Motor neuron (in vitro differentiated cells): ENCODE measurements around the gene VPS26A. TPM values are rescaled to one million over a fixed set of nuclear protein-coding genes. Genes with fewer than 3 reads are reported as not detected.
A peak's percentile ranks its signal among the peaks of the same experiment; 100 is the strongest.
"Not testable (repeated sequence)": the region's sequence is repeated elsewhere in the genome, so short reads cannot be mapped to it uniquely, and the experiment has no call there.

Experiments used
- ATAC-seq, 8 experiments: fragments of 200-7000 bp; cut with Tn5 transposase; replicated peaks in 6 of 8; 2 replicates each; pipeline ENCODE4 v1.8.0; 2021; ENCODE audit warnings: mild to moderate bottlenecking in 8 of 8, moderate library complexity in 8 of 8
- H3K27ac ChIP-seq, 2 donors: fragments of 250-450 bp; sonication (Bioruptor Pico); 2 replicates each; pipeline ENCODE4 v1.9.0; 2021; ENCODE audit warnings: antibody characterized with exemption in 2 of 2, mild to moderate bottlenecking in 2 of 2, moderate library complexity in 1 of 2
- H3K4me1 ChIP-seq, 2 donors: fragments of 250-450 bp; sonication (Bioruptor Pico); replicated peaks in 1 of 2; 2 replicates each; pipeline ENCODE4 v1.6.1; 2021; ENCODE audit warnings: antibody characterized with exemption in 2 of 2, mild to moderate bottlenecking in 2 of 2, moderate library complexity in 1 of 2
- H3K4me3 ChIP-seq, 5 donors: fragments of 250-450 bp; sonication (Bioruptor Pico); 2 replicates each; pipeline ENCODE4 v1.9.0; 2021; ENCODE audit warnings: antibody characterized with exemption in 5 of 5, mild to moderate bottlenecking in 5 of 5, moderate library complexity in 4 of 5
- WGBS, 10 experiments: fragments of 450-650 bp; shearing (Covaris generic); methylation state at CpG; one replicate each; pipeline ENCODE4 v1.0.0; 2022; 5-methylcytosine and 5-hydroxymethylcytosine counted together
- in situ Hi-C, 9 experiments: fragments of 400-800 bp; cut with MboI; loops; one replicate each; pipeline ENCODE4 v1.15.0; 2021; ENCODE audit warnings: low sequenced_read_pairs in 9 of 9, low pct_unique_long_range_greater_than_20kb in 2 of 9; ENCODE audit not compliant: unreplicated experiment in 9 of 9
- total RNA-seq, 8 experiments: library from RNA; unstranded; fragments of 300-600 nt; gene quantifications; 2 replicates each; pipeline versions ENCODE4 v1.2.3 to v1.2.4, GENCODE V29; 2022

VPS26A gene
- total RNA-seq, 8 experiments from 2014 or later, result 20.1 to 59.9 (median 35.1) TPM

GRCh38 chr10:69119896-69120295 is 4.1 kb upstream of the VPS26A start:
- WGBS, 10 experiments, result 0 to 87% (median 42%) methylated on average over 1 of the region's 1 CpG; no CpG with 5 or more reads in 2 of the 10 experiments
- peaks cover 5 to 6% of the 10 kb centered on the region in 2 donors for H3K4me1 ChIP-seq
- no peak for ATAC-seq
- in situ Hi-C loops, result loop anchor here in 1 of 9 experiments (25.0 kb wide), 1 partner anchor 108 kb away; no protein-coding TSS in a partner anchor
- H3K4me3 ChIP-seq, result no peak overlapping the region
- no peak overlapping the region for H3K27ac ChIP-seq

GRCh38 chr10:69123306-69123746 is 652 bp upstream of the VPS26A start:
- in situ Hi-C loops, result loop anchor here in 1 of 9 experiments (25.0 kb wide), 1 partner anchor 111 kb away; no protein-coding TSS in a partner anchor
- H3K4me3 ChIP-seq, result peak overlapping the region; percentile 59 to 96 (median 71)
- peaks cover 9 to 12% of the 10 kb centered on the region in 2 donors for H3K4me1 ChIP-seq
- H3K27ac ChIP-seq, result peak overlapping the region; percentile 70 to 88
- ATAC-seq, result peak; percentile 36 to 73 (median 56)
- 0 to 10% (median 1%) methylated on average over 1 to 12 of the region's 16 CpGs; no CpG with 5 or more reads in 2 of the 10 experiments for WGBS, 10 experiments

GRCh38 chr10:69124563-69125268 is 738 bp downstream of the VPS26A start:
- Histone ChIP-seq H3K4me1 (peaks cover 9 to 12% of the 10 kb centered on the region in 2 donors), H3K27ac (peak overlapping the region; percentile 74 to 82), H3K4me3 (peak overlapping the region; percentile 59 to 96 (median 71))
- peak in 3 of 8 experiments; percentile 2 to 12 (median 7) for ATAC-seq
- in situ Hi-C loops, result loop anchor here in 1 of 9 experiments (25.0 kb wide), 1 partner anchor 112 kb away; no protein-coding TSS in a partner anchor
- 0 to 5% (median 0%) methylated on average over 4 to 13 of the region's 26 CpGs; no CpG with 5 or more reads in 2 of the 10 experiments for WGBS, 10 experiments

GRCh38 chr10:69125554-69125953 is 1.6 kb downstream of the VPS26A start:
- H3K27ac ChIP-seq, result no peak overlapping the region
- peaks cover 9 to 12% of the 10 kb centered on the region in 2 donors for H3K4me1 ChIP-seq
- in situ Hi-C loops, result no loop called here
- WGBS, 10 experiments, result 17 to 100% (median 54%) methylated on average over 1 of the region's 1 CpG; no CpG with 5 or more reads in 2 of the 10 experiments
- no peak for ATAC-seq
- peak overlapping the region in 3 of 5 donors; percentile 59 to 88 (median 71) for H3K4me3 ChIP-seq

- no peak for ATAC-seq
- WGBS, 10 experiments, result 0 to 100% (median 67%) methylated on average over 1 to 2 of the region's 2 CpGs; no CpG with 5 or more reads in 1 of the 10 experiments
- no peak overlapping the region for H3K27ac ChIP-seq
Measured at GRCh38 chr10:69130251-69130650, 6.3 kb downstream of the VPS26A start.

GRCh38 chr10:69139961-69140360 is 16.0 kb downstream of the VPS26A start:
- 56 to 100% (median 100%) methylated on average over 1 to 2 of the region's 2 CpGs; no CpG with 5 or more reads in 2 of the 10 experiments for WGBS, 10 experiments
- no peak overlapping the region for H3K27ac ChIP-seq
- H3K4me1 ChIP-seq, result no peaks in the 10 kb centered on the region
- no peak for ATAC-seq
- H3K4me3 ChIP-seq, result no peak overlapping the region
- in situ Hi-C loops, result no loop called here

More at GRCh38 chr10:69130251-69130650, 6.3 kb downstream of the VPS26A start:
- Histone ChIP-seq H3K4me1 (peaks cover 3 to 6% of the 10 kb centered on the region in 2 donors), H3K4me3 (no peak overlapping the region)
- in situ Hi-C loops, result no loop called here

- Histone ChIP-seq H3K4me1 (no peaks in the 10 kb centered on the region), H3K4me3 (no peak overlapping the region), H3K27ac (no peak overlapping the region)
- WGBS, 10 experiments, result 56 to 92% (median 86%) methylated on average over 1 of the region's 1 CpG; no CpG with 5 or more reads in 5 of the 10 experiments
- ATAC-seq, result no peak
- in situ Hi-C loops, result no loop called here
Measured at GRCh38 chr10:69141304-69141703, 17.3 kb downstream of the VPS26A start.

- H3K27ac ChIP-seq, H3K4me1 ChIP-seq, H3K4me3 ChIP-seq, ATAC-seq, in situ Hi-C loops: not testable (repeated sequence)
- WGBS, 10 experiments, result 100% methylated on average over 1 of the region's 3 CpGs; no CpG with 5 or more reads in 7 of the 10 experiments
Measured at GRCh38 chr10:69142074-69142473, 18.1 kb downstream of the VPS26A start.

- in situ Hi-C loops, result no loop called here
- 0 to 100% (median 67%) methylated on average over 1 to 3 of the region's 3 CpGs; no CpG with 5 or more reads in 1 of the 10 experiments for WGBS, 10 experiments
- Histone ChIP-seq H3K4me1 (no peaks in the 10 kb centered on the region), H3K27ac (no peak overlapping the region), H3K4me3 (no peak overlapping the region)
- ATAC-seq, result no peak
Measured at GRCh38 chr10:69142983-69143382, 19.0 kb downstream of the VPS26A start.

GRCh38 chr10:69145329-69145728 is 21.4 kb downstream of the VPS26A start:
- ATAC-seq, result no peak
- Histone ChIP-seq H3K4me3 (no peak overlapping the region), H3K4me1 (no peaks in the 10 kb centered on the region), H3K27ac (no peak overlapping the region)
- in situ Hi-C loops, result no loop called here
- WGBS, 10 experiments, result 83 to 100% (median 88%) methylated on average over 1 of the region's 1 CpG; no CpG with 5 or more reads in 5 of the 10 experiments

GRCh38 chr10:69145864-69146263 is 21.9 kb downstream of the VPS26A start:
- Histone ChIP-seq H3K4me3 (no peak overlapping the region), H3K27ac (no peak overlapping the region), H3K4me1 (no peaks in the 10 kb centered on the region)
- ATAC-seq, result no peak
- WGBS, 10 experiments, result 92 to 100% (median 96%) methylated on average over 3 to 6 of the region's 8 CpGs; no CpG with 5 or more reads in 1 of the 10 experiments
- in situ Hi-C loops, result no loop called here

- no peaks in the 10 kb centered on the region for H3K4me1 ChIP-seq
- WGBS, 10 experiments, result 0 to 100% (median 94%) methylated on average over 1 to 2 of the region's 2 CpGs; no CpG with 5 or more reads in 1 of the 10 experiments
- no peak for ATAC-seq
- no peak overlapping the region for H3K4me3 ChIP-seq
- H3K27ac ChIP-seq, result no peak overlapping the region
- in situ Hi-C loops, result no loop called here
Measured at GRCh38 chr10:69146759-69147158, 22.8 kb downstream of the VPS26A start.

GRCh38 chr10:69151984-69152383 is 28.0 kb downstream of the VPS26A start:
- WGBS, 10 experiments, result 72 to 100% (median 99%) methylated on average over 1 to 3 of the region's 3 CpGs
- no peak for ATAC-seq

More at GRCh38 chr10:69151984-69152383, 28.0 kb downstream of the VPS26A start:
- Histone ChIP-seq H3K4me1 (no peaks in the 10 kb centered on the region), H3K4me3 (no peak overlapping the region), H3K27ac (no peak overlapping the region)
- in situ Hi-C loops, result no loop called here
